IMR-90 (cell line): ENCODE measurements around the gene GUCY2C.

ENCODE experiments used
- CEBPB ChIP-seq: IDR thresholded peaks from 2 replicates; pipeline ENCODE4 v1.6.1; 2012; ENCODE audit warnings: low read depth, low read length, improper control_type of control experiment
- FOS ChIP-seq: fragments of 150-350 bp; IDR thresholded peaks from 2 replicates; pipeline ENCODE4 v1.6.1; 2016; ENCODE audit warnings: low read depth, low read length
- MAZ ChIP-seq: IDR thresholded peaks from 2 replicates; pipeline ENCODE4 v1.6.1; 2012; ENCODE audit warnings: low read depth, mild to moderate bottlenecking, low read length, improper control_type of control experiment, moderate library complexity, borderline replicate concordance
- POLR2A ChIP-seq: IDR thresholded peaks from 2 replicates; pipeline ENCODE4 v1.6.1; 2012; ENCODE audit warnings: mild to moderate bottlenecking, low read depth, low read length
- RCOR1 ChIP-seq: IDR thresholded peaks from 2 replicates; pipeline ENCODE4 v1.6.1; 2012; ENCODE audit warnings: mild to moderate bottlenecking, low read length, improper control_type of control experiment; ENCODE audit not compliant: insufficient replicate concordance
- RFX5 ChIP-seq: IDR thresholded peaks from 2 replicates; pipeline ENCODE4 v1.8.0; 2012; ENCODE audit warnings: low read depth, mild to moderate bottlenecking, low read length, moderate library complexity
- SMC3 ChIP-seq: fragments of 150-350 bp; IDR thresholded peaks from 2 replicates; pipeline ENCODE4 v1.6.1; 2016; ENCODE audit warnings: low read depth, mild to moderate bottlenecking, antibody characterized with exemption, low read length, moderate library complexity
- TF ChIP-seq, protein P1 (sequence below): conservative IDR thresholded peaks from 2 replicates; pipeline ENCODE4 v1.5.1; 2012; ENCODE audit warnings: mild to moderate bottlenecking, low read depth, low read length, improper control_type of control experiment
- TF ChIP-seq, protein P2 (sequence below): fragments of 150-350 bp; IDR thresholded peaks from 2 replicates; pipeline ENCODE4 v1.6.1; 2016; ENCODE audit warnings: low read depth, mild to moderate bottlenecking, low read length, moderate library complexity, borderline replicate concordance

DNA sequence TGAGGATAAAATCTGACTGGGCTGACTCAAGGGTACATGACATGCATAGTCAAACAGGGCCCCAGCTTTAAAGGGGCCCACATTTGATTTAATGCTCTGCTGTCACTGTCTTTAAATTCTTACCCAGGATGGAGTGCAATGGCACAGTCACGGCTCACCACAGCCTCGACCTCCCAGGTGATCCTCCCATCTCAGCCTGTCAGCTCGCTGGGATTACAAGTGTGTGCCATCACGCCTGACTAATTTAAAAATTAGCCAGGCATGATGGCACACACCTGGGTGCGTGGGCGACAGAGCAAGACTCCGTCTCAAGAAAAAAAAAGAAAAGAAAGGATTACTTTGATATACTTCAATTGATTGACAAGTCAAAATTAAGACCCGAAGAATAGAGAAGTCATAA is 119.5 kb downstream of the GUCY2C start:
- no peak for TF ChIP-seq SMC3
- TF ChIP-seq, protein P1, sequence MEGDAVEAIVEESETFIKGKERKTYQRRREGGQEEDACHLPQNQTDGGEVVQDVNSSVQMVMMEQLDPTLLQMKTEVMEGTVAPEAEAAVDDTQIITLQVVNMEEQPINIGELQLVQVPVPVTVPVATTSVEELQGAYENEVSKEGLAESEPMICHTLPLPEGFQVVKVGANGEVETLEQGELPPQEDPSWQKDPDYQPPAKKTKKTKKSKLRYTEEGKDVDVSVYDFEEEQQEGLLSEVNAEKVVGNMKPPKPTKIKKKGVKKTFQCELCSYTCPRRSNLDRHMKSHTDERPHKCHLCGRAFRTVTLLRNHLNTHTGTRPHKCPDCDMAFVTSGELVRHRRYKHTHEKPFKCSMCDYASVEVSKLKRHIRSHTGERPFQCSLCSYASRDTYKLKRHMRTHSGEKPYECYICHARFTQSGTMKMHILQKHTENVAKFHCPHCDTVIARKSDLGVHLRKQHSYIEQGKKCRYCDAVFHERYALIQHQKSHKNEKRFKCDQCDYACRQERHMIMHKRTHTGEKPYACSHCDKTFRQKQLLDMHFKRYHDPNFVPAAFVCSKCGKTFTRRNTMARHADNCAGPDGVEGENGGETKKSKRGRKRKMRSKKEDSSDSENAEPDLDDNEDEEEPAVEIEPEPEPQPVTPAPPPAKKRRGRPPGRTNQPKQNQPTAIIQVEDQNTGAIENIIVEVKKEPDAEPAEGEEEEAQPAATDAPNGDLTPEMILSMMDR = no peak
- TF ChIP-seq CEBPB = no peak
- no peak for TF ChIP-seq FOS
- no peak for TF ChIP-seq POLR2A
- no peak for TF ChIP-seq RFX5
- TF ChIP-seq RCOR1 = no peak
- no peak for TF ChIP-seq MAZ
- TF ChIP-seq, protein P2, sequence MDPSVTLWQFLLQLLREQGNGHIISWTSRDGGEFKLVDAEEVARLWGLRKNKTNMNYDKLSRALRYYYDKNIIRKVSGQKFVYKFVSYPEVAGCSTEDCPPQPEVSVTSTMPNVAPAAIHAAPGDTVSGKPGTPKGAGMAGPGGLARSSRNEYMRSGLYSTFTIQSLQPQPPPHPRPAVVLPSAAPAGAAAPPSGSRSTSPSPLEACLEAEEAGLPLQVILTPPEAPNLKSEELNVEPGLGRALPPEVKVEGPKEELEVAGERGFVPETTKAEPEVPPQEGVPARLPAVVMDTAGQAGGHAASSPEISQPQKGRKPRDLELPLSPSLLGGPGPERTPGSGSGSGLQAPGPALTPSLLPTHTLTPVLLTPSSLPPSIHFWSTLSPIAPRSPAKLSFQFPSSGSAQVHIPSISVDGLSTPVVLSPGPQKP = no peak
